ENCODE measurements around the gene OR14I1. TPM values are rescaled to one million over a fixed set of nuclear protein-coding genes. Genes with fewer than 3 reads are reported as not detected.

Gene OR14I1
- total RNA-seq, 4 donors from 2014 or later, result not detected

GRCh38 chr1:248730507-248731335 lies 28.2 kb upstream of the OR14I1 start:
- WGBS, result 71% methylated on average over 13 of the region's 13 CpGs
- intact Hi-C loops (cut with DNase I), result no loop called here
- no peak for TF ChIP-seq POLR2AphosphoS5 (IDR thresholded peaks at IDR 0.05)
- TF ChIP-seq EP300 (IDR thresholded peaks at IDR 0.05), result no peak
- no peak for TF ChIP-seq POLR2A (IDR thresholded peaks at IDR 0.05; ENCODE audit: low read depth)
- TF ChIP-seq, protein P1, sequence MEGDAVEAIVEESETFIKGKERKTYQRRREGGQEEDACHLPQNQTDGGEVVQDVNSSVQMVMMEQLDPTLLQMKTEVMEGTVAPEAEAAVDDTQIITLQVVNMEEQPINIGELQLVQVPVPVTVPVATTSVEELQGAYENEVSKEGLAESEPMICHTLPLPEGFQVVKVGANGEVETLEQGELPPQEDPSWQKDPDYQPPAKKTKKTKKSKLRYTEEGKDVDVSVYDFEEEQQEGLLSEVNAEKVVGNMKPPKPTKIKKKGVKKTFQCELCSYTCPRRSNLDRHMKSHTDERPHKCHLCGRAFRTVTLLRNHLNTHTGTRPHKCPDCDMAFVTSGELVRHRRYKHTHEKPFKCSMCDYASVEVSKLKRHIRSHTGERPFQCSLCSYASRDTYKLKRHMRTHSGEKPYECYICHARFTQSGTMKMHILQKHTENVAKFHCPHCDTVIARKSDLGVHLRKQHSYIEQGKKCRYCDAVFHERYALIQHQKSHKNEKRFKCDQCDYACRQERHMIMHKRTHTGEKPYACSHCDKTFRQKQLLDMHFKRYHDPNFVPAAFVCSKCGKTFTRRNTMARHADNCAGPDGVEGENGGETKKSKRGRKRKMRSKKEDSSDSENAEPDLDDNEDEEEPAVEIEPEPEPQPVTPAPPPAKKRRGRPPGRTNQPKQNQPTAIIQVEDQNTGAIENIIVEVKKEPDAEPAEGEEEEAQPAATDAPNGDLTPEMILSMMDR (IDR thresholded peaks at IDR 0.05), result no peak

GRCh38 chr1:248714248-248714647 lies 11.7 kb upstream of the OR14I1 start:
- WGBS, result 34% methylated on average over 3 of the region's 3 CpGs
- intact Hi-C loops (cut with DNase I), result no loop called here
- no peak for DNase-seq (ENCODE audit: extremely low spot score)
- Histone ChIP-seq H3K4me3 (no peak overlapping the region), H3K4me1 (no peaks in the 10 kb centered on the region), H3K27me3 (peaks cover 0 to 4% (median 0%) of the 10 kb centered on the region in 4 donors), H3K27ac (replicated peaks in 1 of 4) (no peak overlapping the region), H3K36me3 (no peaks in the 10 kb centered on the region), H3K9me3 (no peaks in the 10 kb centered on the region)
- TF ChIP-seq POLR2AphosphoS5 (IDR thresholded peaks at IDR 0.05) (no peak), POLR2A (IDR thresholded peaks at IDR 0.05; ENCODE audit: low read depth) (no peak), EP300 (IDR thresholded peaks at IDR 0.05) (no peak)
- TF ChIP-seq, protein P1 (IDR thresholded peaks at IDR 0.05), result no peak

More at GRCh38 chr1:248730507-248731335, 28.2 kb upstream of the OR14I1 start:
- no peaks in the 10 kb centered on the region for H3K27me3 ChIP-seq
- no peak for DNase-seq (ENCODE audit: extremely low spot score)
- no peaks in the 10 kb centered on the region for H3K36me3 ChIP-seq
- H3K4me1 ChIP-seq, result no peaks in the 10 kb centered on the region
- H3K27ac ChIP-seq (replicated peaks in 1 of 4), result no peak overlapping the region
- H3K4me3 ChIP-seq, result no peak overlapping the region
- H3K9me3 ChIP-seq, result no peaks in the 10 kb centered on the region

DNA sequence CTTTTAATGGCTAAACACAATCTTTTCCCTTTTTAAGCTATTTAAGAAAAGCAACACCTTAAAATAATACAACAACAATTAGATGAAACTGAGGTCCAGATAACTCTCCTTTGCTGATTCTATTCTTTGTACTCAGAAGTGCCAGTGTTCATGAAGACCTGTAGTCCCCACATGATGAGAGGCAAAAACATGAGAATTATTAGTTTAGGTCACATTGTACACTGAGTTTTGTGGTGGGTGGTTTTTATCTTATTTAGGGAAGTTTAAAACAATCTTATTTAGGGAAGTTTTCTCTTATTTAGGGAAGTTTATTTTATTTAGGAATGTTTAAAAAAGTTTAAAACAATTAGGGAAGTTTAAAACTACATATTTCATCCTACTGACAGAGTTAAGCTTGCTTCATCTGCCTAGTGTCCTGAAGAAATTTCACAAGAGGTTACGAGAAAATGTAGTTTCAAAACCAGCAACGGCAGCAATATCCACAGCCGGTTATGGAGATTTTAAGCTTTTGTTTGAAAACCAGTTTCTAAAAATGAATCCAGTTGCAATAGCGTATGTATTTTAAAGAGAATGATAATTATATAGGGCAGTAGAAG lies 7.8 kb upstream of the OR14I1 start:
- no peak overlapping the region for H3K4me3 ChIP-seq
- TF ChIP-seq POLR2A (IDR thresholded peaks at IDR 0.05; ENCODE audit: low read depth), result no peak
- TF ChIP-seq EP300 (IDR thresholded peaks at IDR 0.05), result no peak
- TF ChIP-seq POLR2AphosphoS5 (IDR thresholded peaks at IDR 0.05), result no peak
- TF ChIP-seq, protein P1 (IDR thresholded peaks at IDR 0.05), result no peak
- H3K27ac ChIP-seq (replicated peaks in 1 of 4), result no peak overlapping the region
- H3K9me3 ChIP-seq, result no peaks in the 10 kb centered on the region
- H3K36me3 ChIP-seq, result no peaks in the 10 kb centered on the region
- whole genome bisulfite sequencing, result 67% methylated on average over 4 of the region's 4 CpGs
- H3K27me3 ChIP-seq, result peaks cover 0 to 12% (median 0%) of the 10 kb centered on the region in 4 donors
- no peak for DNase-seq (ENCODE audit: extremely low spot score)
- no peaks in the 10 kb centered on the region for H3K4me1 ChIP-seq
- intact Hi-C loops (cut with DNase I), result no loop called here

DNA sequence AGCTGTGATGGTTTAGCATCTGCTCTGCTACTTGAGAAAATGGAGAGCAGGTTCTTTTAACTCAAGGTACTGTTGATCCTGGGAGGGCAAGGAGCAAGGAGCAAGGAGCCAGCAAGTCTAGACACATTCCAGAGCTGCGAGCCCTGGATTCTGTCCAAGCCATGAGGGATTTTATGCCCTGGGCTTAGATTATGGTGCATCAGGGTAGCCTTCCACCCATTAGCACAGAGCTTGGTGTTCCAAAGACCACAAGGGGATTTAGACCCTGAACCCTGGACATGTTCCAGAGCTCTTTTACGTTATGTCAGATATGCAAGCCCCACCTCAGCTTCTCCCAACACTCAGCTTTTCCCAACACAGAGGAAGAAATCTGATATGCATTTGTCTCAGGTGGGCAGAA lies 2.0 kb upstream of the OR14I1 start:
- intact Hi-C loops (cut with DNase I), result no loop called here

More for the DNA sequence above, 2.0 kb upstream of the OR14I1 start:
- Histone ChIP-seq H3K27me3 (peaks cover 0 to 8% (median 0%) of the 10 kb centered on the region in 4 donors), H3K27ac (replicated peaks in 1 of 4) (no peak overlapping the region), H3K4me3 (no peak overlapping the region), H3K4me1 (no peaks in the 10 kb centered on the region), H3K9me3 (no peaks in the 10 kb centered on the region), H3K36me3 (no peaks in the 10 kb centered on the region)
- WGBS, result 85% methylated on average over 1 of the region's 2 CpGs
- no peak for TF ChIP-seq EP300 (IDR thresholded peaks at IDR 0.05)
- TF ChIP-seq, protein P1 (IDR thresholded peaks at IDR 0.05), result no peak
- TF ChIP-seq POLR2A (IDR thresholded peaks at IDR 0.05; ENCODE audit: low read depth), result no peak
- no peak for TF ChIP-seq POLR2AphosphoS5 (IDR thresholded peaks at IDR 0.05)
- DNase-seq (ENCODE audit: extremely low spot score), result no peak
